GM23338 (cell line): ENCODE data around the gene FAM174C. TPM values are rescaled to one million over a fixed set of nuclear protein-coding genes. Genes with fewer than 3 reads are reported as not detected.

Source experiments
- ATAC-seq: fragments of 200-7000 bp; cut with Tn5 transposase; 3 replicates; pipeline ENCODE4 v1.9.1; 2020
- DNase-seq: peaks from one replicate; pipeline ENCODE4 v3.0.0-alpha.2; 2015; ENCODE audit warnings: low spot score
- H2AFZ ChIP-seq: fragments of 200-600 bp; sonication (generic); 2 replicates; pipeline ENCODE4 v1.8.0; 2016; ENCODE audit warnings: antibody characterized with exemption, mild to moderate bottlenecking, moderate library complexity
- H3F3A ChIP-seq: fragments of 200-600 bp; sonication (generic); replicated peaks from 2 replicates; pipeline ENCODE4 v1.8.0; 2017; ENCODE audit warnings: antibody characterized with exemption, mixed run types, low read depth
- H3K27ac ChIP-seq: fragments of 200-600 bp; sonication (generic); 2 replicates; pipeline ENCODE4 v1.6.1; 2016; ENCODE audit warnings: low read depth
- H3K27me3 ChIP-seq: fragments of 200-600 bp; sonication (generic); 2 replicates; pipeline ENCODE4 v1.8.0; 2016; ENCODE audit warnings: mild to moderate bottlenecking, mixed run types, moderate library complexity; ENCODE audit not compliant: insufficient read depth
- H3K36me3 ChIP-seq: fragments of 200-600 bp; sonication (generic); 2 replicates; pipeline ENCODE4 v1.8.0; 2016; ENCODE audit warnings: mild to moderate bottlenecking; ENCODE audit not compliant: insufficient read depth
- H3K4me1 ChIP-seq: fragments of 200-600 bp; sonication (generic); 2 replicates; pipeline ENCODE4 v1.8.0; 2016; ENCODE audit warnings: mild to moderate bottlenecking, moderate library complexity; ENCODE audit not compliant: insufficient read depth
- H3K4me2 ChIP-seq: fragments of 200-600 bp; sonication (generic); 2 replicates; pipeline ENCODE4 v1.7.1; 2017; ENCODE audit warnings: mixed run types
- H3K4me3 ChIP-seq: fragments of 200-600 bp; sonication (generic); 2 replicates; pipeline ENCODE4 v1.6.1; 2016; ENCODE audit warnings: mixed run types
- H3K79me2 ChIP-seq: fragments of 200-600 bp; sonication (generic); replicated peaks from 2 replicates; pipeline ENCODE4 v1.8.0; 2017; ENCODE audit warnings: mild to moderate bottlenecking; ENCODE audit not compliant: insufficient read depth
- H3K9me2 ChIP-seq: fragments of 200-600 bp; sonication (generic); 2 replicates; pipeline ENCODE4 v1.8.0; 2017; ENCODE audit not compliant: insufficient read depth
- H4K20me1 ChIP-seq: fragments of 200-600 bp; sonication (generic); replicated peaks from 2 replicates; pipeline ENCODE4 v1.8.0; 2017; ENCODE audit warnings: mild to moderate bottlenecking; ENCODE audit not compliant: insufficient read depth
- H3K27ac Mint-ChIP-seq: 2 replicates; pipeline ENCODE4 v1.8.0; 2020; ENCODE audit warnings: inconsistent platforms, mild to moderate bottlenecking, moderate library complexity, mixed read lengths
- H3K27me3 Mint-ChIP-seq: 3 replicates; pipeline ENCODE4 v1.8.0; 2022; ENCODE audit warnings: low read depth, mild to moderate bottlenecking, moderate library complexity, mixed read lengths, inconsistent platforms; ENCODE audit not compliant: insufficient read depth, poor library complexity
- H3K36me3 Mint-ChIP-seq: 3 replicates; pipeline ENCODE4 v1.8.0; 2021; ENCODE audit warnings: low read depth, mild to moderate bottlenecking, inconsistent platforms, moderate library complexity, mixed read lengths
- H3K4me1 Mint-ChIP-seq: 3 replicates; pipeline ENCODE4 v1.8.0; 2020; ENCODE audit warnings: mild to moderate bottlenecking, inconsistent platforms, mixed read lengths
- H3K4me3 Mint-ChIP-seq: 3 replicates; pipeline ENCODE4 v1.8.0; 2021; ENCODE audit warnings: moderate library complexity, mild to moderate bottlenecking, inconsistent platforms, mixed read lengths
- H3K9me3 Mint-ChIP-seq: 3 replicates; pipeline ENCODE4 v1.8.0; 2020; ENCODE audit warnings: moderate library complexity, mild to moderate bottlenecking, inconsistent platforms, mixed read lengths
- EZH2phosphoT487 ChIP-seq: fragments of 200-600 bp; sonication (generic); IDR thresholded peaks from one replicate; pipeline ENCODE4 v1.8.1; 2018; ENCODE audit warnings: antibody characterized with exemption; ENCODE audit not compliant: unreplicated experiment
- POLR2AphosphoS5 ChIP-seq: IDR thresholded peaks from 2 replicates; pipeline ENCODE4 v1.6.1; 2016; ENCODE audit warnings: antibody characterized with exemption, low read depth
- ZNF114 ChIP-seq: fragments of 250-450 bp; sonication (Bioruptor Pico); IDR thresholded peaks from 2 replicates; pipeline ENCODE4 v1.5.0; 2020; ENCODE audit warnings: mild to moderate bottlenecking, moderate library complexity
- polyA plus RNA-seq: library from polyadenylated mRNA; unstranded; fragments of >200 nt; fragmentation: Nextera tagmentation; extraction: Ambion mirVana; gene quantifications from 2 replicates; pipeline ENCODE4 v1.2.1, GENCODE V29; 2016
- total RNA-seq: library from RNA; depleted of rRNA; stranded (reverse); fragments of >200 nt; shearing (Covaris generic); gene quantifications from 2 replicates; pipeline ENCODE4 v1.2.3, GENCODE V29; 2014
- TF ChIP-seq, protein P1 (sequence below): IDR thresholded peaks from 2 replicates; pipeline ENCODE4 v1.6.1; 2016; ENCODE audit warnings: antibody characterized with exemption
- TF ChIP-seq, protein P2 (sequence below): fragments of 250-450 bp; sonication (Bioruptor Pico); IDR thresholded peaks from 2 replicates; pipeline ENCODE4 v1.5.0; 2020; ENCODE audit warnings: mild to moderate bottlenecking, moderate library complexity
- TF ChIP-seq, protein P3 (sequence below): IDR thresholded peaks from one replicate; pipeline ENCODE4 v1.6.1; 2018; ENCODE audit warnings: antibody characterized with exemption; ENCODE audit not compliant: unreplicated experiment
- TF ChIP-seq, protein P4 (sequence below), 2 experiments: fragments of 200-600 bp in 1 of 2; sonication (generic) in 1 of 2; conservative IDR thresholded peaks; 2 replicates each; pipeline versions ENCODE4 v1.5.1 to v1.6.1; 2016 to 2017; ENCODE audit warnings: antibody characterized with exemption in 2 of 2, low read depth in 2 of 2, mild to moderate bottlenecking in 2 of 2, moderate library complexity in 1 of 2

Gene FAM174C
- total and polyA plus RNA-seq, 2 experiments from 2014 or later = 60.4 to 68.0 TPM

DNA sequence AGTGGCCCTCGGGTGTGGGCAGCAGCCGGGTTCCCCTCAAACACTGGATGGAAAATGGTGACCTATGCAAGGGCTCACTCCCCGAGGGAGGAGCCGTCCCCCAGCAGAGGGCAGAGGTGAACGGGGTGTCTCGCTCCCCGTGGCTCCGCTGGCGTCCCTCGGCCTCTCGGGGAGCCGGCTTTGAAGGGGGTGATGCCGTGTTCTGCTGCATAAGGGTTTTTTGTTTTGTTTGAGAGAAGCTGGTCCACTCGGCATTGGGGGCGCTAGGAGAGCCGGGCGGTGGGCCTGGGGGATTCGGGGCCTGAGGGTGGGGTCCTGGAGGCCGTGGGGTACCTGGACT lies 14.3 kb downstream of the FAM174C start:
- no peak overlapping the region for H3K4me3 Mint-ChIP-seq
- H4K20me1 ChIP-seq = no peaks in the 10 kb centered on the region
- no peaks in the 10 kb centered on the region for H3K9me2 ChIP-seq
- H3K4me1 ChIP-seq = no peaks in the 10 kb centered on the region
- DNase-seq = no peak
- H3K79me2 ChIP-seq = no peaks in the 10 kb centered on the region
- H3K36me3 ChIP-seq = no peaks in the 10 kb centered on the region
- H2AFZ ChIP-seq = no peak overlapping the region
- no peak overlapping the region for H3K27ac ChIP-seq
- H3K4me2 ChIP-seq = no peak overlapping the region
- H3K9me3 Mint-ChIP-seq = no peaks in the 10 kb centered on the region
- H3K36me3 Mint-ChIP-seq = no peaks in the 10 kb centered on the region
- peaks cover 18% of the 10 kb centered on the region for H3K27me3 ChIP-seq
- H3F3A ChIP-seq = peaks cover 11% of the 10 kb centered on the region
- peaks cover 6% of the 10 kb centered on the region; the same call in 2 of the 3 replicates for H3K4me1 Mint-ChIP-seq
- TF ChIP-seq, protein P1, sequence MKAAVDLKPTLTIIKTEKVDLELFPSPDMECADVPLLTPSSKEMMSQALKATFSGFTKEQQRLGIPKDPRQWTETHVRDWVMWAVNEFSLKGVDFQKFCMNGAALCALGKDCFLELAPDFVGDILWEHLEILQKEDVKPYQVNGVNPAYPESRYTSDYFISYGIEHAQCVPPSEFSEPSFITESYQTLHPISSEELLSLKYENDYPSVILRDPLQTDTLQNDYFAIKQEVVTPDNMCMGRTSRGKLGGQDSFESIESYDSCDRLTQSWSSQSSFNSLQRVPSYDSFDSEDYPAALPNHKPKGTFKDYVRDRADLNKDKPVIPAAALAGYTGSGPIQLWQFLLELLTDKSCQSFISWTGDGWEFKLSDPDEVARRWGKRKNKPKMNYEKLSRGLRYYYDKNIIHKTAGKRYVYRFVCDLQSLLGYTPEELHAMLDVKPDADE = no peak
- TF ChIP-seq ZNF114 (CRISPR knock-in tag) (no peak), EZH2phosphoT487 (no peak), POLR2AphosphoS5 (no peak)
- TF ChIP-seq, protein P2, sequence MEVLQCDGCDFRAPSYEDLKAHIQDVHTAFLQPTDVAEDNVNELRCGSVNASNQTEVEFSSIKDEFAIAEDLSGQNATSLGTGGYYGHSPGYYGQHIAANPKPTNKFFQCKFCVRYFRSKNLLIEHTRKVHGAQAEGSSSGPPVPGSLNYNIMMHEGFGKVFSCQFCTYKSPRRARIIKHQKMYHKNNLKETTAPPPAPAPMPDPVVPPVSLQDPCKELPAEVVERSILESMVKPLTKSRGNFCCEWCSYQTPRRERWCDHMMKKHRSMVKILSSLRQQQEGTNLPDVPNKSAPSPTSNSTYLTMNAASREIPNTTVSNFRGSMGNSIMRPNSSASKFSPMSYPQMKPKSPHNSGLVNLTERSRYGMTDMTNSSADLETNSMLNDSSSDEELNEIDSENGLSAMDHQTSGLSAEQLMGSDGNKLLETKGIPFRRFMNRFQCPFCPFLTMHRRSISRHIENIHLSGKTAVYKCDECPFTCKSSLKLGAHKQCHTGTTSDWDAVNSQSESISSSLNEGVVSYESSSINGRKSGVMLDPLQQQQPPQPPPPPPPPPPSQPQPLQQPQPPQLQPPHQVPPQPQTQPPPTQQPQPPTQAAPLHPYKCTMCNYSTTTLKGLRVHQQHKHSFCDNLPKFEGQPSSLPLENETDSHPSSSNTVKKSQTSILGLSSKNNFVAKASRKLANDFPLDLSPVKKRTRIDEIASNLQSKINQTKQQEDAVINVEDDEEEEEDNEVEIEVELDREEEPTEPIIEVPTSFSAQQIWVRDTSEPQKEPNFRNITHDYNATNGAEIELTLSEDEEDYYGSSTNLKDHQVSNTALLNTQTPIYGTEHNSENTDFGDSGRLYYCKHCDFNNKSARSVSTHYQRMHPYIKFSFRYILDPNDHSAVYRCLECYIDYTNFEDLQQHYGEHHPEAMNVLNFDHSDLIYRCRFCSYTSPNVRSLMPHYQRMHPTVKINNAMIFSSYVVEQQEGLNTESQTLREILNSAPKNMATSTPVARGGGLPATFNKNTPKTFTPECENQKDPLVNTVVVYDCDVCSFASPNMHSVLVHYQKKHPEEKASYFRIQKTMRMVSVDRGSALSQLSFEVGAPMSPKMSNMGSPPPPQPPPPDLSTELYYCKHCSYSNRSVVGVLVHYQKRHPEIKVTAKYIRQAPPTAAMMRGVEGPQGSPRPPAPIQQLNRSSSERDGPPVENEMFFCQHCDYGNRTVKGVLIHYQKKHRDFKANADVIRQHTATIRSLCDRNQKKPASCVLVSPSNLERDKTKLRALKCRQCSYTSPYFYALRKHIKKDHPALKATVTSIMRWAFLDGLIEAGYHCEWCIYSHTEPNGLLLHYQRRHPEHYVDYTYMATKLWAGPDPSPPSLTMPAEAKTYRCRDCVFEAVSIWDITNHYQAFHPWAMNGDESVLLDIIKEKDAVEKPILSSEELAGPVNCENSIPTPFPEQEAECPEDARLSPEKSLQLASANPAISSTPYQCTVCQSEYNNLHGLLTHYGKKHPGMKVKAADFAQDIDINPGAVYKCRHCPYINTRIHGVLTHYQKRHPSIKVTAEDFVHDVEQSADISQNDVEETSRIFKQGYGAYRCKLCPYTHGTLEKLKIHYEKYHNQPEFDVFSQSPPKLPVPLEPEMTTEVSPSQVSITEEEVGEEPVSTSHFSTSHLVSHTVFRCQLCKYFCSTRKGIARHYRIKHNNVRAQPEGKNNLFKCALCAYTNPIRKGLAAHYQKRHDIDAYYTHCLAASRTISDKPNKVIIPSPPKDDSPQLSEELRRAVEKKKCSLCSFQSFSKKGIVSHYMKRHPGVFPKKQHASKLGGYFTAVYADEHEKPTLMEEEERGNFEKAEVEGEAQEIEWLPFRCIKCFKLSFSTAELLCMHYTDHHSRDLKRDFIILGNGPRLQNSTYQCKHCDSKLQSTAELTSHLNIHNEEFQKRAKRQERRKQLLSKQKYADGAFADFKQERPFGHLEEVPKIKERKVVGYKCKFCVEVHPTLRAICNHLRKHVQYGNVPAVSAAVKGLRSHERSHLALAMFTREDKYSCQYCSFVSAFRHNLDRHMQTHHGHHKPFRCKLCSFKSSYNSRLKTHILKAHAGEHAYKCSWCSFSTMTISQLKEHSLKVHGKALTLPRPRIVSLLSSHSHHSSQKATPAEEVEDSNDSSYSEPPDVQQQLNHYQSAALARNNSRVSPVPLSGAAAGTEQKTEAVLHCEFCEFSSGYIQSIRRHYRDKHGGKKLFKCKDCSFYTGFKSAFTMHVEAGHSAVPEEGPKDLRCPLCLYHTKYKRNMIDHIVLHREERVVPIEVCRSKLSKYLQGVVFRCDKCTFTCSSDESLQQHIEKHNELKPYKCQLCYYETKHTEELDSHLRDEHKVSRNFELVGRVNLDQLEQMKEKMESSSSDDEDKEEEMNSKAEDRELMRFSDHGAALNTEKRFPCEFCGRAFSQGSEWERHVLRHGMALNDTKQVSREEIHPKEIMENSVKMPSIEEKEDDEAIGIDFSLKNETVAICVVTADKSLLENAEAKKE (CRISPR knock-in tag) = no peak
- TF ChIP-seq, protein P3, sequence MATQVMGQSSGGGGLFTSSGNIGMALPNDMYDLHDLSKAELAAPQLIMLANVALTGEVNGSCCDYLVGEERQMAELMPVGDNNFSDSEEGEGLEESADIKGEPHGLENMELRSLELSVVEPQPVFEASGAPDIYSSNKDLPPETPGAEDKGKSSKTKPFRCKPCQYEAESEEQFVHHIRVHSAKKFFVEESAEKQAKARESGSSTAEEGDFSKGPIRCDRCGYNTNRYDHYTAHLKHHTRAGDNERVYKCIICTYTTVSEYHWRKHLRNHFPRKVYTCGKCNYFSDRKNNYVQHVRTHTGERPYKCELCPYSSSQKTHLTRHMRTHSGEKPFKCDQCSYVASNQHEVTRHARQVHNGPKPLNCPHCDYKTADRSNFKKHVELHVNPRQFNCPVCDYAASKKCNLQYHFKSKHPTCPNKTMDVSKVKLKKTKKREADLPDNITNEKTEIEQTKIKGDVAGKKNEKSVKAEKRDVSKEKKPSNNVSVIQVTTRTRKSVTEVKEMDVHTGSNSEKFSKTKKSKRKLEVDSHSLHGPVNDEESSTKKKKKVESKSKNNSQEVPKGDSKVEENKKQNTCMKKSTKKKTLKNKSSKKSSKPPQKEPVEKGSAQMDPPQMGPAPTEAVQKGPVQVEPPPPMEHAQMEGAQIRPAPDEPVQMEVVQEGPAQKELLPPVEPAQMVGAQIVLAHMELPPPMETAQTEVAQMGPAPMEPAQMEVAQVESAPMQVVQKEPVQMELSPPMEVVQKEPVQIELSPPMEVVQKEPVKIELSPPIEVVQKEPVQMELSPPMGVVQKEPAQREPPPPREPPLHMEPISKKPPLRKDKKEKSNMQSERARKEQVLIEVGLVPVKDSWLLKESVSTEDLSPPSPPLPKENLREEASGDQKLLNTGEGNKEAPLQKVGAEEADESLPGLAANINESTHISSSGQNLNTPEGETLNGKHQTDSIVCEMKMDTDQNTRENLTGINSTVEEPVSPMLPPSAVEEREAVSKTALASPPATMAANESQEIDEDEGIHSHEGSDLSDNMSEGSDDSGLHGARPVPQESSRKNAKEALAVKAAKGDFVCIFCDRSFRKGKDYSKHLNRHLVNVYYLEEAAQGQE = no peak
- TF ChIP-seq, protein P4, sequence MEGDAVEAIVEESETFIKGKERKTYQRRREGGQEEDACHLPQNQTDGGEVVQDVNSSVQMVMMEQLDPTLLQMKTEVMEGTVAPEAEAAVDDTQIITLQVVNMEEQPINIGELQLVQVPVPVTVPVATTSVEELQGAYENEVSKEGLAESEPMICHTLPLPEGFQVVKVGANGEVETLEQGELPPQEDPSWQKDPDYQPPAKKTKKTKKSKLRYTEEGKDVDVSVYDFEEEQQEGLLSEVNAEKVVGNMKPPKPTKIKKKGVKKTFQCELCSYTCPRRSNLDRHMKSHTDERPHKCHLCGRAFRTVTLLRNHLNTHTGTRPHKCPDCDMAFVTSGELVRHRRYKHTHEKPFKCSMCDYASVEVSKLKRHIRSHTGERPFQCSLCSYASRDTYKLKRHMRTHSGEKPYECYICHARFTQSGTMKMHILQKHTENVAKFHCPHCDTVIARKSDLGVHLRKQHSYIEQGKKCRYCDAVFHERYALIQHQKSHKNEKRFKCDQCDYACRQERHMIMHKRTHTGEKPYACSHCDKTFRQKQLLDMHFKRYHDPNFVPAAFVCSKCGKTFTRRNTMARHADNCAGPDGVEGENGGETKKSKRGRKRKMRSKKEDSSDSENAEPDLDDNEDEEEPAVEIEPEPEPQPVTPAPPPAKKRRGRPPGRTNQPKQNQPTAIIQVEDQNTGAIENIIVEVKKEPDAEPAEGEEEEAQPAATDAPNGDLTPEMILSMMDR (conservative IDR thresholded peaks at IDR 0.05; ENCODE audit: low read depth in 2 of 2) = peak in 1 of 2 experiments; percentile 42; a peak in 2 of 4 replicates
- H3K27me3 Mint-ChIP-seq = peaks cover 15% of the 10 kb centered on the region
- H3K27ac Mint-ChIP-seq = no peak overlapping the region
- peak; percentile 4; the same call in 1 of the 3 replicates for ATAC-seq
- no peak overlapping the region for H3K4me3 ChIP-seq
